ENCODE measurements around the gene BCL7B. TPM values are rescaled to one million over a fixed set of nuclear protein-coding genes. Genes with fewer than 3 reads are reported as not detected.

The BCL7B gene
- total RNA-seq, 1 donor from 2014 or later: 83.9 TPM

GRCh38 chr7:73573276-73573675, 15.8 kb upstream of the BCL7B start:
- DNase-seq (ENCODE audit: low read depth): no peak
- TF ChIP-seq, protein P1, sequence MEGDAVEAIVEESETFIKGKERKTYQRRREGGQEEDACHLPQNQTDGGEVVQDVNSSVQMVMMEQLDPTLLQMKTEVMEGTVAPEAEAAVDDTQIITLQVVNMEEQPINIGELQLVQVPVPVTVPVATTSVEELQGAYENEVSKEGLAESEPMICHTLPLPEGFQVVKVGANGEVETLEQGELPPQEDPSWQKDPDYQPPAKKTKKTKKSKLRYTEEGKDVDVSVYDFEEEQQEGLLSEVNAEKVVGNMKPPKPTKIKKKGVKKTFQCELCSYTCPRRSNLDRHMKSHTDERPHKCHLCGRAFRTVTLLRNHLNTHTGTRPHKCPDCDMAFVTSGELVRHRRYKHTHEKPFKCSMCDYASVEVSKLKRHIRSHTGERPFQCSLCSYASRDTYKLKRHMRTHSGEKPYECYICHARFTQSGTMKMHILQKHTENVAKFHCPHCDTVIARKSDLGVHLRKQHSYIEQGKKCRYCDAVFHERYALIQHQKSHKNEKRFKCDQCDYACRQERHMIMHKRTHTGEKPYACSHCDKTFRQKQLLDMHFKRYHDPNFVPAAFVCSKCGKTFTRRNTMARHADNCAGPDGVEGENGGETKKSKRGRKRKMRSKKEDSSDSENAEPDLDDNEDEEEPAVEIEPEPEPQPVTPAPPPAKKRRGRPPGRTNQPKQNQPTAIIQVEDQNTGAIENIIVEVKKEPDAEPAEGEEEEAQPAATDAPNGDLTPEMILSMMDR (IDR thresholded peaks at IDR 0.05; ENCODE audit: insufficient read depth, low read length, poor library complexity, severe bottlenecking): no peak
- Histone ChIP-seq H3K27me3 (ENCODE audit: control insufficient read depth, insufficient read depth, low read length) (no peaks in the 10 kb centered on the region), H3K36me3 (ENCODE audit: control insufficient read depth, insufficient read depth, low read length) (peaks cover 6% of the 10 kb centered on the region), H3K4me3 (ENCODE audit: low read depth, low read length) (no peak overlapping the region)

DNA sequence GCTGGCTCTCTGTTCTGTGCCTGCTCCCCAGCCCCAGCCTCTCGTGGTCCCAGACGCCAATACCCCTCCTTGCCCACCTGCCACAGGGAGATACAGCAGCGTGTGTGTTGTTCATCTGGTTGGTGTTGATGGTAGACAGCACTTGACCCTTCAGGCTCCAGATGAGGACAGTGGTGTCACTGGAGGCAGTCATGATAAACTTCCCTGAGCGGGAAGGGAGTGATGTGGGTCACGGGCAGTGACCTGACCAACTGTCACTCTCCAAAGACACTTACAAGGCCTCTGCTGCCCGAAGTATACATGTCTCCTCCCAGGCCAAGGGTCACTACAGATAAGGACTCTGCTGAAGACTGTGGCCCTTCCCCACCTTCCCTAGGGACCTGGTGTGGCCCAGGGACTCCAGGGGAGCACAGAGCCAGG, 15.3 kb upstream of the BCL7B start:
- peaks cover 6% of the 10 kb centered on the region for H3K36me3 ChIP-seq (ENCODE audit: control insufficient read depth, insufficient read depth, low read length)
- no peaks in the 10 kb centered on the region for H3K27me3 ChIP-seq (ENCODE audit: control insufficient read depth, insufficient read depth, low read length)
- DNase-seq (ENCODE audit: low read depth): no peak
- no peak overlapping the region for H3K4me3 ChIP-seq (ENCODE audit: low read depth, low read length)
- TF ChIP-seq, protein P1 (IDR thresholded peaks at IDR 0.05; ENCODE audit: insufficient read depth, low read length, poor library complexity, severe bottlenecking): no peak

DNA sequence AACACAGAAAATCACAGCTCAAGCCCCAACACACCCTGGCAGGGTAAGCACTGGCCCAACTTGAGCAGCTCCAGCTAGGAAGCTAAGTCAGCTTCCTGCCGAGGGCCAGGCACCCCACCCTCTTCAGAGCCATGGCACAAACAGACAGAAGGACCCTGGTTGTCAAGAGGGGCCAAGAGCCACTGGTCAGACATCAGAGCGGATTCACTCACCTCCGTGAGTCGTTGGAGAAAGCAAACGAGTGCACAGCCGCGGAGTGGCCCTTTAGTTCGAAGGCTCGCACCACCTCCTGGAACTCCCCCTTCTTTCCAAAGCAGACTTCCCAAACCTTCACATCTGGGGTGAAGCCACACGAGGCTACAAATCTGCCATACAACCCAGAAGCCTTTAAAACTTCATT, 13.5 kb upstream of the BCL7B start:
- Histone ChIP-seq H3K36me3 (ENCODE audit: control insufficient read depth, insufficient read depth, low read length) (peaks cover 6% of the 10 kb centered on the region), H3K4me3 (ENCODE audit: low read depth, low read length) (no peak overlapping the region), H3K27me3 (ENCODE audit: control insufficient read depth, insufficient read depth, low read length) (no peaks in the 10 kb centered on the region)
- TF ChIP-seq, protein P1 (IDR thresholded peaks at IDR 0.05; ENCODE audit: insufficient read depth, low read length, poor library complexity, severe bottlenecking): no peak
- DNase-seq (ENCODE audit: low read depth): no peak

DNA sequence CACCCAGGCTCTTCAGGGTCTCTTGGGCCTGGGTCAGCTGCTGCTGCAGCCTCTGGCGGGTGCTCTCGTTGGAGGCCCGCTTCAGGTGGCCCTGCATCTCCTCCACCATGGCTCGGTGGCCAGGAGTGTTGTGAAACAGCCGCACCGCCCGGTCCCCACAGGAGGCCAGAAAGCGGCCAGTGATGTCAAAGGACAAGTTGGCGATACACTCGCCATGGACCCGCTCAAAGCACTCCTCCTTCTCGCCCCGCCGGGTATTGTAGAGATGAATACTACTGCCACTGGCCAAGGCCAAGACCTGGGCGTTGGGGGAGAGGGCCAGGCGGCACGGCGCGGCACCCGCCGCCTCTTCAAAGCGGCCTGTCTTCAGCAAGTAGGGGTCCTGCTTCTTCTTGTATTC, 13.0 kb upstream of the BCL7B start:
- TF ChIP-seq, protein P1 (IDR thresholded peaks at IDR 0.05; ENCODE audit: insufficient read depth, low read length, poor library complexity, severe bottlenecking): no peak
- Histone ChIP-seq H3K27me3 (ENCODE audit: control insufficient read depth, insufficient read depth, low read length) (no peaks in the 10 kb centered on the region), H3K36me3 (ENCODE audit: control insufficient read depth, insufficient read depth, low read length) (peaks cover 6% of the 10 kb centered on the region), H3K4me3 (ENCODE audit: low read depth, low read length) (no peak overlapping the region)
- no peak for DNase-seq (ENCODE audit: low read depth)

- no peaks in the 10 kb centered on the region for H3K27me3 ChIP-seq (ENCODE audit: control insufficient read depth, insufficient read depth, low read length)
- TF ChIP-seq, protein P1 (IDR thresholded peaks at IDR 0.05; ENCODE audit: insufficient read depth, low read length, poor library complexity, severe bottlenecking): no peak
- DNase-seq (ENCODE audit: low read depth): no peak
- peaks cover 6% of the 10 kb centered on the region for H3K36me3 ChIP-seq (ENCODE audit: control insufficient read depth, insufficient read depth, low read length)
- no peak overlapping the region for H3K4me3 ChIP-seq (ENCODE audit: low read depth, low read length)
Observed at GRCh38 chr7:73569042-73569608, 11.6 kb upstream of the BCL7B start.
